ENCODE data around the gene CDKN1A. TPM values are rescaled to one million over a fixed set of nuclear protein-coding genes. Genes with fewer than 3 reads are reported as not detected.

CDKN1A gene
- total RNA-seq, 1 experiment from 2014 or later, result 17.4 TPM

- no peak overlapping the region for H3K27ac Mint-ChIP-seq
- no peak for DNase-seq
These were observed 24.1 kb downstream of the CDKN1A start for GRCh38 chr6:36702656-36703055.

More at GRCh38 chr6:36702656-36703055, 24.1 kb downstream of the CDKN1A start:
- no peak overlapping the region for H2BK15ac ChIP-seq (ENCODE audit: low read depth, low read length)
- H3T11ph ChIP-seq (ENCODE audit: low read length), result no peak overlapping the region
- no peaks in the 10 kb centered on the region for H3K27me3 ChIP-seq (ENCODE audit: insufficient read depth, low read length)
- no peak overlapping the region for H2BK20ac ChIP-seq (ENCODE audit: low read depth, low read length, poor library complexity, severe bottlenecking)
- no peak overlapping the region for H2BK5ac ChIP-seq (ENCODE audit: insufficient read length, low read length)
- H3K56ac ChIP-seq (ENCODE audit: insufficient read length, low read depth, low read length), result no peak overlapping the region
- H2BK12ac ChIP-seq (ENCODE audit: insufficient read length, low read depth, low read length), result no peak overlapping the region
- no peak overlapping the region for H3K23ac ChIP-seq (ENCODE audit: insufficient read length, low read depth, low read length)
- no peaks in the 10 kb centered on the region for H3K9me3 ChIP-seq (ENCODE audit: control insufficient read depth, low read depth, low read length)
- no peaks in the 10 kb centered on the region for H3K79me1 ChIP-seq (ENCODE audit: insufficient read depth, low read depth, low read length, poor library complexity, severe bottlenecking)
- no peaks in the 10 kb centered on the region for H3K79me2 ChIP-seq (ENCODE audit: insufficient read depth, low read length)
- no peak overlapping the region for H3K4ac ChIP-seq (ENCODE audit: low read depth, low read length)
- H4K91ac ChIP-seq (ENCODE audit: insufficient read length, low read depth, low read length), result no peak overlapping the region
- H2BK120ac ChIP-seq (ENCODE audit: low read depth, low read length, poor library complexity, severe bottlenecking), result no peak overlapping the region
- H3K18ac ChIP-seq (ENCODE audit: insufficient read length, low read depth, low read length), result no peak overlapping the region
- no peak overlapping the region for H3K4me2 ChIP-seq (ENCODE audit: insufficient read depth, insufficient read length, low read length)
- H4K5ac ChIP-seq (ENCODE audit: insufficient read length, low read depth, low read length), result no peak overlapping the region
- no peaks in the 10 kb centered on the region for H3K9me3 Mint-ChIP-seq
- no peaks in the 10 kb centered on the region for H3K23me2 ChIP-seq (ENCODE audit: insufficient read length, low read depth, low read length, poor library complexity, severe bottlenecking)
- H2AFZ ChIP-seq (ENCODE audit: low read length), result no peak overlapping the region
- no peak overlapping the region for H3K27ac ChIP-seq (ENCODE audit: insufficient read length, low read depth, low read length)
- no peak overlapping the region for H4K8ac ChIP-seq (replicated peaks; ENCODE audit: insufficient read length, low read depth, low read length)
- no peaks in the 10 kb centered on the region for H3K4me1 Mint-ChIP-seq
- H4K20me1 ChIP-seq (ENCODE audit: control insufficient read depth, insufficient read depth, insufficient read length), result no peaks in the 10 kb centered on the region
- no CpG with 5 or more reads among the region's 3 CpGs for WGBS (ENCODE audit: extremely low coverage, insufficient read length, low lambda C conversion rate)
- H2AK5ac ChIP-seq (ENCODE audit: insufficient read length, low read length), result no peak overlapping the region
- no peak for TF ChIP-seq CTCF (conservative IDR thresholded peaks at IDR 0.05)
- H3K14ac ChIP-seq (ENCODE audit: insufficient read depth, low read length), result no peak overlapping the region
- H3K4me1 ChIP-seq (ENCODE audit: insufficient read depth, low read length), result no peaks in the 10 kb centered on the region
- no peaks in the 10 kb centered on the region; the same call in 1 of the 2 replicates for H3K27me3 Mint-ChIP-seq (ENCODE audit: low read depth)
- H3K9ac ChIP-seq (ENCODE audit: extremely low read depth, insufficient read length, low read length), result no peak overlapping the region
- no peaks in the 10 kb centered on the region for H3K36me3 Mint-ChIP-seq (ENCODE audit: insufficient read depth in 1 of 3, low read depth in 3 of 3)
- H3K4me3 Mint-ChIP-seq, result no peak overlapping the region

Data from H9 (cell line).